GM19438 (cell line): Measurements from ENCODE around the gene NFIX.

Experiments used
- ATAC-seq: cut with Tn5 transposase; IDR thresholded peaks from one replicate; pipeline ENCODE4 v1.9.1; 2021; ENCODE audit warnings: low read depth; ENCODE audit not compliant: unreplicated experiment

The NFIX gene

DNA sequence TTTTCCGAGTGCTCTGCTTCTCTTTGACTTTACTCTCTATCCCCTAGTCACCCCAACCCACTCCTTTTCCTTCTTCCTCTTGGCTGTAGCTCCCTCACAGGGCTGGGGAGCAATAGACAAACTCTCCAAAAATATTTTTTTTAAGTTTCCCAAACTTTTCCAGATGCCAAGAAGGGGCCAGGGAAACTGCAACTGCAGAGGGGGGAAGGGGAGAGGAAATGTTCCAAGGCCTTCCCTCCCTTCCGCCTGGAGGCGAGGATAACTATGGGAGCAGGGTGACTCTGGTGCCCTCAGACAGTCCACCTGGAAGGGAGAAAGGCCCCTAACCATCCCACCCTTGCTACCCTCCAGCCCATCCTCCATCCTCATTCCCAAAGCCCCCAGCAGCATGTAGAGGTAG lies 58.0 kb downstream of the NFIX start:
- ATAC-seq = no peak

- ATAC-seq = no peak
Observed at GRCh38 chr19:13053761-13054625, 58.7 kb downstream of the NFIX start.

DNA sequence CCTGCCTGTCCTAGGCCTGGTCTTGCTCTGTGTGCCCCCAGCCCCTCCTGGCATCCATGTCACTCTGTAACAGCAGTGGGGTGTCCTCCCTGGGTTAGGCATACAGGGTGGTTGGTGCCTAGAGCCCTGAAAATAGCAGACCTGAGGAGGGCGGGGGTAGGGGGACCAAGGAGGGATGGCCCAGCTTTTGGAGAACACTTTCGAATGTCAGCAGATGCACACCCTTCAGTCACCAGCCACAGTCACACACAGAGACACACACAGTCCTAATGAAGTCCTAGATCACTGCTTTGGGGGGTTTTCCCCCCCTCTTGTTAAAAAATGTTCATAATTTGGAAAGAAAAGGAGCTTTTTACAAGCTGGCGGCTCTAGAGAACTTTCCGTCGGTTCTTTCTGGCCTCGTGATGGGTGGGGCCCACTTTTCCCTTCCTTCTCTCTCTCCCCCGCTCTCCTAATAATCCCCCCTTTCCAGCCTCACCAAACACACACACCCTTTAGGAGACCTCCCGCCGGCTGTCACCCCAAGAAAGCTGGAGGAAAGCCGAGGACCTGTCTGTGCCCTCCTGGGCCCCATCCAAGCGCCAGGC lies 59.4 kb downstream of the NFIX start:
- no peak for ATAC-seq

- ATAC-seq = no peak
Observed at GRCh38 chr19:13055213-13056051, 60.2 kb downstream of the NFIX start.

- ATAC-seq = no peak
Observed at GRCh38 chr19:13056052-13056660, 60.9 kb downstream of the NFIX start.

GRCh38 chr19:13057147-13057572 lies 61.9 kb downstream of the NFIX start:
- ATAC-seq = no peak

GRCh38 chr19:13057744-13058143 lies 62.5 kb downstream of the NFIX start:
- no peak for ATAC-seq

- no peak for ATAC-seq
Observed at GRCh38 chr19:13058951-13059660, 63.8 kb downstream of the NFIX start.

DNA sequence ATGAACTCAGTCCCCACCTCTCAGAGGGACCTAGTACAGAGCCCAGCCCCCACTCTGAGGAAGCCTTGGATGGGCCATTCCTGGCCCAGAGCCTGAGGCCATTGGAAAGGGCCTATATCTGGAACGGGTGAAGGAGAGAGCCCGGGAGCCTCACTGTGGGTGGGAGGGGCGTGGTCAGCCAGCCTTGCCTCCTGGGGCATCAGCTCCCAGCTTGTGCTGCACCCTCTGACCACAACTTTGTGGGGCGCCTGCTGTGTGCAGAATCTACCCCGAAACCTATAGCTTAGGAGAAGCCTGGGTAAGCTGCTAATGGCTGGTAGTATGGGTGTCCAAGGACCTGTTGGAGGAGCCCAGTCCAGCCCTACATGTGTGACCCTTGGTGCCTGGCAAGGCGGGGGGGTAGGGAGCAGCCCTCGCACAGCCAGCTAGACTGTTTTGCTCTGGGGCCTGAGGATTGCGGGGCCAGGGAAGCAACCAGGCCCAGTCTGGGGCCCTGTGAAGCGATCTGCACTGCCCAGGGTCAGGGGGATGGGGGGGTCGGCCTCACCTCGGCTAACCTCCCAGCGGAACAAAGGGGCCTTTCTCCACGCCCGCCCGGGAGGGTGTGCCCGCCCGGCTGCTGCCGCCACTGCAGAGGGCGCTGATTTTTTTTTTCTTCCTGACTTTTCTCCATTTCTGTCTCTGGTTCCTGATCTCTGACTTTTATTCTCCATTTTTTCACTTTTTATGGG lies 65.1 kb downstream of the NFIX start:
- ATAC-seq = no peak

DNA sequence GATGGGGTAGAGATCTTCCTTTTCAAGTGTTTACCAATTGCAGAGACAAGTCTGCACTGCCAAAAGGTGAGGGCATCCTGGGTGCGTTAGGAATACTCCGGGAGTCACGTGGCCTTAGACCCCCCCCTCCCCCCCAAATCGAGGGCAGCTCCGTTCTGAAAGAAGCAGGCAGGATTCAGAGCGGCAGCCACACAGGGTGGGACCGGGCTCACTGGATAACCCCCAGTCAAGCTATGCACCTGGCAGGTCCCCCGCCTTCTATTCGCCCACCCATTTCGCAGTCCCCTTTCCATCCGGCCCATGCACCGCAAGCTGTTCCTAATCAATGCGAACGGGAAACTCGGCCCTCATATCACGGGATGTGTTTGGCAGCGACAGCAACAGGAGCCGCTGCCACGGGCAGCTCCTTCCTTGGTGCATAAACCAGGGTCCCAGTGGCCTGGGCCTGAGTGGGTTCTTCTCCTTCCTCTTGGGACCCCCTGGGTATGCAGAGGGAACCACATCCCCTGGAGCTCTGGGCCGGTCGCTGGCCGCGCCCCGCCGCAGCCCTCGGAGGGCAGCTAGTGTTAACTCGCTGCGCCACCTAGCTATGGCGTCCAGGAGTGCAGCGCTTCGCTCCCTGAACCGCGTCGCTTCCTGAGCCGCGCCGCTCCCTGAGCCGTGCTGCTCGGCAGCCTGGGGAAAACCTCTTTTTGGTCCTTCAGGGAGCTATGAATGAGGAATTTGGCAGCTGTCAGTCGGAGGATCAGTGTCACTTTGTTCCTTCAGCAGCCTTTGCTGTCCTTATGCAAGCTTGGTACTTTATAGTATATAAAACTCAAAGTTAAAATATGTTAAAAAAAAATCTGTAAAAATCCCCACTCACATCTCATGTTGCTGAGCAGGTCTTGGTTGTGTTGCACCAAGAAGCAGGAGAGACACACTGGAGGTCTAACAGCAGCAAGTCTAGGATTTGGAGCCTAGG lies 66.0 kb downstream of the NFIX start:
- peak; percentile 58 for ATAC-seq

DNA sequence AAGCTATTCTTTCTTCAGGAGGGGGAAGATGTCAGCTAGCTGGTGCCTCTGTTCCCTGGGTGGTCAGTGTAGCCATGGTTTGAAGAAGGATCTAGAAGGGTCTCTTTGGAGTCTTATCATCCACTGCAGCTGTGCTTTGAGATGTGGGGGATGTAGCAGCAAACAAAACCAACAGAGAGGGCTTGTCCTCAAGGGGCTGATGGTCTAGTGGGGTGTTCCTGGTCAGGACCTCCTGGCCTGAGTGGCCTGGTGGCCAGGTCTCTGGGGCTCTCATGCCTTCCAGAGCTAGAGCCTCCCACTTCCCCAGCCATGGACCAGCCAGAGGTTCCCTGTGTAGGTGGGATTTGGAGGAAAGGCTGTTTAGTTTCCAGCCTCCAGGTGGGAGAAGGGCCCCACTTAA lies 67.0 kb downstream of the NFIX start:
- ATAC-seq = no peak

GRCh38 chr19:13063461-13064091 lies 68.3 kb downstream of the NFIX start:
- ATAC-seq = no peak

DNA sequence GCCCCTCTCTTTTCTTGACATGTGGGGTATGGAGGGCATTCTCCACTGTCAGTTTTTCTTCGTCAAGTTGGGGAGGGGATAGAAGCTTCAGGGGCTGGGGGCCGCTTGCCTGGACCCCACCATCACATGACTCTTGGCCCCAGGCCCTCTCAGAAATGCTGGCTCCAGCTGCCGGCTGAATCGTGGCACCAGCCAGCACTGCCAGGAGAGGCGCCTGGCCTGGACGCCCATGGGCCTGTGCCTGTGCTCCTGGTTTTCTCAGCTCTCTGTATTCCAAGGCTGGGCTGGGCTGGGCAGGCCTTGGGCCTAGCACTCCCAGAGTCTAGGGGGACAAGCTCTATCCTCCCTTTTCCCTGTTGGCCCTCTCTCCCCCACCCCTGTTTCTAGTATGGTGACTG lies 68.8 kb downstream of the NFIX start:
- no peak for ATAC-seq

- ATAC-seq = no peak
Observed at GRCh38 chr19:13066226-13066625, 71.0 kb downstream of the NFIX start.

DNA sequence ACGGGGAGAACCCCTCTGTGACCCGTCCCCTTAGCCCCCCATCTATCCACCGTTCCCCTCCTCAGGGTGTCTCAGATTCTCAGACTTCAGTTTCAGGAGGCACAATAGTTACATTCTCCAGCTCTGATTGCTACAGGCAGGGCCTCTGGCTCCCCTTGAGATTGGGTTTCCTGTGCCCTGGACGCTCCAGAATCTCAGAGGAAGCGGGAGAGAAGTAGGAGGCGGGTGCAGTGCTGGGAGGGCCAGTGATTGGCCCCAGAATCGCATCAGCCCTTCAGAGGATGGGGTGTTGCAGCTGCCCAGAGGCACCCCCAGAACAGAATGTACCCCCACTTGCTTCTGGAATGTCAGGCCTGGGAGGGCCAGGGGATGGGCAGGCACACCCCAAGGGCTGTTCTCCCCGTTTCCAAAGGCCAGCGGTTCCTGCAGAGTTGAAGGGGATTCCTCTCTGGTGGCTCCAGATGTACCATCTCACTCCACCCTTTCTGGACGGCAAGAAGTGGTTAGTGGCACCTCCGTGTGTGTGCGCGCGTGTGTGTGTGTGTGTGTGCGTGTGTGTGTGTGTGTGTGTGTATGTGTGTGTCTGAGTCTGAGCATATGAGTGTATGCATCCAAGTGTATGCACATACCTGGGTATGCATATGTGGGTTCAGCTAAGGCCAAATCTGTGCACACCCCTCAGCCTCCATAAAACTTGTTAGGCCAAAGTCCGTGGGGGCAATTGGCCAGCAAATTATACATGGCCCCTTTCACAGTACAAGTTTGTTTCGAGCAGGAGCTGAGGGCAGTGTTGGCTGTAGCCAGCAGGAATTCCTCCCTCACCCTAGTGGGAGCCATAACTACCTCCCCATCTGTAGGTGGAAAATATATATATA lies 71.9 kb downstream of the NFIX start:
- no peak for ATAC-seq

DNA sequence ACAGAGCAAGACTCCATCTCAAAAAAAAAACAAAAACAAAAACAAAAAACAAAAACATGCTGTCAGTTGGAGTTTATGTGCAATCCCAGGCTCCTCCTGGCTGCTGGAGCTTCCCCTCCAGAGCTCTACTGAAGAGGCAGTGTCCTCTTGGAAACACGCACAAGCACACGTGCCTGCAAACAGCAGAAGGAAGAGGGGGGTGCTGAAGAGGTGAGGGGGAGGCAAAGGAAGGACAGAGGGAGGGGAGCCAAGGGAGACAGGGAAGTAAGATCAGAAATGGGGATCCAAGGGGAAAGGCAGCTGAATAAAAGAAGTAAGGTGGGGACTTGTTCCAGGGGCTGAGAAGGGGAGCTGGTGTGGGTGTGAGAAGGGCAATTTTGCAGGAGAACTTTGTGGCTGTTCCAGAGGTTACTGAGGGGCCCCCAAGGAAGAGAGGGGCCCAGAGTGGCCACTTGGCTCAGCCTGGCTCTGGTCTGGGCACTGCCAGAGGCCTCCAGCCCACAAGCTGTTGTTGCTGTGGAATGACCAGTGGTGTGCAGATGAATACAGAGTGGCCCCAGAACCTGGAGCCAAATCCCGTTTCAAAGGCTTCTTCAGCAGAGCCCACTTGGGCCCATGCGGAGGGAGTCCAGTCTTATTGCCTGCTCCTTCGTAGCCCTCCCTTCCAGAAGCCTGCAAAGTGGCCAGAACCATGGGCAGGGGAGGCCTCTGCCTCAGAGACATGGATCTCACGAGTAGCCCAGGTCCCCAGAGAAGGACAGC lies 73.0 kb downstream of the NFIX start:
- ATAC-seq = no peak
